ENCODE results near the gene GALM.
"Not testable (repeated sequence)": the region's sequence is repeated elsewhere in the genome, so short reads cannot be mapped to it uniquely, and the experiment has no call there.

GALM gene

DNA sequence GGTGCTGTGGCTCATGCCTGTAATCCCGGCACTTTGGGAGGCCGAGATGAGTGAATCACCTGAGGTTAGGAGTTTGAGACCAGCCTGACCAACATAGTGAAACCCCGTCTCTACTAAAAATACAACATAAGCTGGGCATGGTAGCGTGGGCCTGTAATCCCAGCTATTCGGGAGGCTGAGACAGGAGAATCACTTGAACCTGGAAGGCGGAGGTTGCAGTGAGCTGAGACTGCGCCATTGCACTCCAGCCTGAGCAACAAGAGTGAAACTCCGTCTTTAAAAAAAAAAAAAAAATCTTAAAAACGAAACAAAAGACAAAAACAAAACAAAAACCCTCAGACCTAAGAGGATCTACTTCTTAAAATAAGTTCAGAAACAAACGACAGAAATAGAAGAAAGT lies 16.7 kb downstream of the GALM start:
- H3K27ac ChIP-seq (ENCODE audit: low read depth, low read length); H3K4me3 ChIP-seq (ENCODE audit: low read depth, low read length); H3K9ac ChIP-seq (ENCODE audit: low read length); H3K4me1 ChIP-seq (ENCODE audit: control insufficient read depth, insufficient read depth, low read length); H3K27me3 ChIP-seq (ENCODE audit: control insufficient read depth, insufficient read depth, low read length); H3K9me3 ChIP-seq (ENCODE audit: control insufficient read depth, insufficient read depth, low read depth, low read length): not testable (repeated sequence)
- peaks cover 24% of the 10 kb centered on the region for H3K36me3 ChIP-seq (ENCODE audit: control insufficient read depth, insufficient read depth, low read length)

DNA sequence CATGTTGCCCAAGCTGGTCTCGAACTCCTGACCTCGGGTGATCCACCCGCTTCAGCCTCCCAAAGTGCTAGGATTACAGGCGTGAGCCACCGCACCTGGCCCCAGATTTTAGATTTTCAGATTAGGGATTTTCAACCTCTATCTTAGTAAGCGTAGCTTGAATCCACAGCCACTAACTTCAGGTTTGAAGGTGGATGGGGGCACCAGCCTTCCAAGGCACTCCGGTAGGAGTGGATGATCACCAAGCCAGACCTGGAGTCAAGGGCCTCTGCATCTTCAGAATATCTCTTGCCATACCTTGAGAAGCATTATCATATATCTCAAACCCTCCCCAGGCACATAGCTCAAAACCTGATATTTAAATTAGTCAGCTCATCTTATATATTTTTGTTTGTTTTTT lies 17.9 kb downstream of the GALM start:
- no peak overlapping the region for H3K9ac ChIP-seq (ENCODE audit: low read length)

GRCh38 chr2:38685116-38685735 lies 19.3 kb downstream of the GALM start:
- Histone ChIP-seq H3K36me3 (ENCODE audit: control insufficient read depth, insufficient read depth, low read length) (peaks cover 19% of the 10 kb centered on the region), H3K4me1 (ENCODE audit: control insufficient read depth, insufficient read depth, low read length) (no peaks in the 10 kb centered on the region), H3K27ac (ENCODE audit: low read depth, low read length) (no peak overlapping the region), H3K27me3 (ENCODE audit: control insufficient read depth, insufficient read depth, low read length) (no peaks in the 10 kb centered on the region), H3K9ac (ENCODE audit: low read length) (no peak overlapping the region), H3K9me3 (ENCODE audit: control insufficient read depth, insufficient read depth, low read depth, low read length) (no peaks in the 10 kb centered on the region), H3K4me3 (ENCODE audit: low read depth, low read length) (no peak overlapping the region)

More for the DNA sequence above, 17.9 kb downstream of the GALM start:
- no peaks in the 10 kb centered on the region for H3K27me3 ChIP-seq (ENCODE audit: control insufficient read depth, insufficient read depth, low read length)
- H3K27ac ChIP-seq (ENCODE audit: low read depth, low read length), result no peak overlapping the region
- no peaks in the 10 kb centered on the region for H3K4me1 ChIP-seq (ENCODE audit: control insufficient read depth, insufficient read depth, low read length)
- no peak overlapping the region for H3K4me3 ChIP-seq (ENCODE audit: low read depth, low read length)
- peaks cover 24% of the 10 kb centered on the region for H3K36me3 ChIP-seq (ENCODE audit: control insufficient read depth, insufficient read depth, low read length)
- H3K9me3 ChIP-seq (ENCODE audit: control insufficient read depth, insufficient read depth, low read depth, low read length), result no peaks in the 10 kb centered on the region

GRCh38 chr2:38690499-38691420 lies 24.8 kb downstream of the GALM start:
- no peaks in the 10 kb centered on the region for H3K4me1 ChIP-seq (ENCODE audit: control insufficient read depth, insufficient read depth, low read length)
- H3K9ac ChIP-seq (ENCODE audit: low read length), result no peak overlapping the region
- no peak overlapping the region for H3K4me3 ChIP-seq (ENCODE audit: low read depth, low read length)
- H3K27me3 ChIP-seq (ENCODE audit: control insufficient read depth, insufficient read depth, low read length), result no peaks in the 10 kb centered on the region
- no peak overlapping the region for H3K27ac ChIP-seq (ENCODE audit: low read depth, low read length)
- no peaks in the 10 kb centered on the region for H3K9me3 ChIP-seq (ENCODE audit: control insufficient read depth, insufficient read depth, low read depth, low read length)
- peaks cover 3% of the 10 kb centered on the region; the same call in 1 of the 2 replicates for H3K36me3 ChIP-seq (ENCODE audit: control insufficient read depth, insufficient read depth, low read length)

DNA sequence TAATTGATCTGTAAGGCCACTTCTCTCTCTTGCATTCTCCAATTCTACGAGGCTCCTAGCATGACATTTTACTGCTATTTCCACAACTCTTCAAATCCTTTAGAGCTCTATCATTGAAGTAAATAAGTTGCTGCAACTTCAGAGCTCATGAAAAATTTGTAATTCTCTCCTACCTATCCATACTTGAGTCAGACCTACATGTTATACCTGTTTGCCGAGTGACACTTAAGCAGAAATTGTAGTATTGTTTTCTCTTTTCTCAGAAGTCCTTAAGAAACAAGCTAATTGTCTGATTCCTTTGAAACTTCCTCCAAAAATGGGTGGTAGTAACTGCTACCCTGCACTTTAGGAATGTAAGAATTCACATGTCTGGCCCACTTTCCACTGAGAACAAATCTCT lies 26.1 kb downstream of the GALM start:
- no peaks in the 10 kb centered on the region for H3K9me3 ChIP-seq (ENCODE audit: control insufficient read depth, insufficient read depth, low read depth, low read length)
- no peak overlapping the region for H3K27ac ChIP-seq (ENCODE audit: low read depth, low read length)
- H3K36me3 ChIP-seq (ENCODE audit: control insufficient read depth, insufficient read depth, low read length), result no peaks in the 10 kb centered on the region
- no peak overlapping the region for H3K4me3 ChIP-seq (ENCODE audit: low read depth, low read length)
- no peak overlapping the region for H3K9ac ChIP-seq (ENCODE audit: low read length)
- H3K27me3 ChIP-seq (ENCODE audit: control insufficient read depth, insufficient read depth, low read length), result no peaks in the 10 kb centered on the region
- H3K4me1 ChIP-seq (ENCODE audit: control insufficient read depth, insufficient read depth, low read length), result no peaks in the 10 kb centered on the region

- no peaks in the 10 kb centered on the region for H3K4me1 ChIP-seq (ENCODE audit: control insufficient read depth, insufficient read depth, low read length)
- H3K27me3 ChIP-seq (ENCODE audit: control insufficient read depth, insufficient read depth, low read length), result no peaks in the 10 kb centered on the region
- no peaks in the 10 kb centered on the region for H3K9me3 ChIP-seq (ENCODE audit: control insufficient read depth, insufficient read depth, low read depth, low read length)
- H3K36me3 ChIP-seq (ENCODE audit: control insufficient read depth, insufficient read depth, low read length), result no peaks in the 10 kb centered on the region
- H3K9ac ChIP-seq (ENCODE audit: low read length), result no peak overlapping the region
- no peak overlapping the region for H3K4me3 ChIP-seq (ENCODE audit: low read depth, low read length)
- H3K27ac ChIP-seq (ENCODE audit: low read depth, low read length), result no peak overlapping the region
Measured at GRCh38 chr2:38692636-38693318, 26.9 kb downstream of the GALM start.

- Histone ChIP-seq H3K9ac (ENCODE audit: low read length) (no peak overlapping the region), H3K4me1 (ENCODE audit: control insufficient read depth, insufficient read depth, low read length) (no peaks in the 10 kb centered on the region), H3K27me3 (ENCODE audit: control insufficient read depth, insufficient read depth, low read length) (no peaks in the 10 kb centered on the region), H3K4me3 (ENCODE audit: low read depth, low read length) (no peak overlapping the region), H3K27ac (ENCODE audit: low read depth, low read length) (no peak overlapping the region), H3K36me3 (ENCODE audit: control insufficient read depth, insufficient read depth, low read length) (no peaks in the 10 kb centered on the region), H3K9me3 (ENCODE audit: control insufficient read depth, insufficient read depth, low read depth, low read length) (no peaks in the 10 kb centered on the region)
Measured at GRCh38 chr2:38697116-38697840, 31.4 kb downstream of the GALM start.

- no peaks in the 10 kb centered on the region for H3K9me3 ChIP-seq (ENCODE audit: control insufficient read depth, insufficient read depth, low read depth, low read length)
- H3K36me3 ChIP-seq (ENCODE audit: control insufficient read depth, insufficient read depth, low read length), result no peaks in the 10 kb centered on the region
- H3K27ac ChIP-seq (ENCODE audit: low read depth, low read length), result no peak overlapping the region
Measured at GRCh38 chr2:38698467-38699003, 32.6 kb downstream of the GALM start.

DNA sequence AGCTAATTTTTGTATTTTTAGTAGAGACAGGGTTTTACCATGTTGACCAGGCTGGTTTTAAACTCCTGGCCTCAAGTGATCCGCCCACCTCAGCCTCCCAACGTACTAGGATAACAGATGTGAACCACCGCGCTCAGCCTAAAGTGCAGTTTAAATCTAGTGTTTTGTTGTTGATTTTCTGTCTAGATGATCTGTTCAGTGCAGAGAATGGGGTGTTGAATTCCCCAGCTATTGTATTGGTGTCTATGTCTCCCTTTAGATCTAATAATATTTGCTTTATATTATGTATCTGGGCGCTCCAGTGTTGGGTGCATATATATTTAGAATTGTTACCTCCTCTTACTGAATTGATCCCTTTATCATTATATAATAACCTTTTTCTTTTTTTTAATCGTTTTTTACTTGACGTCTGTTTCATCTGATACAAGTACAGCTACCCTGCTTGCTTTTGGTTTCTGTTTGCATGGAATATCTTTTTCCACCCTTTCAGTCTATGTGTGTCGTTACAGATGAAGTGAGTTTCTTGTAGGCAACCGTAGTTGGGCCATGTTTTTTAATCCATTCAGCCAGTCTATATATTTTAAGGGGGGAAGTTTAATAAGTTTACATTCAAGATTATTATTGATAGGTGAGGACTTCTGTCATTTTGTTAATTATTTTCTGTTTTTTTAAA lies 34.3 kb downstream of the GALM start:
- Histone ChIP-seq H3K9ac (ENCODE audit: low read length) (no peak overlapping the region), H3K27ac (ENCODE audit: low read depth, low read length) (no peak overlapping the region)

More at GRCh38 chr2:38698467-38699003, 32.6 kb downstream of the GALM start:
- no peaks in the 10 kb centered on the region for H3K4me1 ChIP-seq (ENCODE audit: control insufficient read depth, insufficient read depth, low read length)
- no peak overlapping the region for H3K4me3 ChIP-seq (ENCODE audit: low read depth, low read length)
- no peak overlapping the region for H3K9ac ChIP-seq (ENCODE audit: low read length)
- H3K27me3 ChIP-seq (ENCODE audit: control insufficient read depth, insufficient read depth, low read length), result no peaks in the 10 kb centered on the region

GRCh38 chr2:38700881-38701458 lies 35.1 kb downstream of the GALM start:
- no peaks in the 10 kb centered on the region for H3K27me3 ChIP-seq (ENCODE audit: control insufficient read depth, insufficient read depth, low read length)
- H3K36me3 ChIP-seq (ENCODE audit: control insufficient read depth, insufficient read depth, low read length), result no peaks in the 10 kb centered on the region
- no peak overlapping the region for H3K4me3 ChIP-seq (ENCODE audit: low read depth, low read length)
- H3K4me1 ChIP-seq (ENCODE audit: control insufficient read depth, insufficient read depth, low read length), result no peaks in the 10 kb centered on the region
- H3K9me3 ChIP-seq (ENCODE audit: control insufficient read depth, insufficient read depth, low read depth, low read length), result no peaks in the 10 kb centered on the region
- H3K9ac ChIP-seq (ENCODE audit: low read length), result no peak overlapping the region
- H3K27ac ChIP-seq (ENCODE audit: low read depth, low read length), result no peak overlapping the region

More for the DNA sequence above, 34.3 kb downstream of the GALM start:
- Histone ChIP-seq H3K27me3 (ENCODE audit: control insufficient read depth, insufficient read depth, low read length) (no peaks in the 10 kb centered on the region), H3K36me3 (ENCODE audit: control insufficient read depth, insufficient read depth, low read length) (no peaks in the 10 kb centered on the region), H3K9me3 (ENCODE audit: control insufficient read depth, insufficient read depth, low read depth, low read length) (no peaks in the 10 kb centered on the region), H3K4me1 (ENCODE audit: control insufficient read depth, insufficient read depth, low read length) (no peaks in the 10 kb centered on the region), H3K4me3 (ENCODE audit: low read depth, low read length) (no peak overlapping the region)

Measured in HUES6 (cell line).